GM19372 (cell line): ENCODE measurements around the gene PPIL1.

ENCODE experiments used
- ATAC-seq: cut with Tn5 transposase; IDR thresholded peaks from one replicate; pipeline ENCODE4 v1.9.1; 2021; ENCODE audit warnings: mild to moderate bottlenecking, low read depth, moderate library complexity; ENCODE audit not compliant: unreplicated experiment

The PPIL1 gene

GRCh38 chr6:36857325-36857724, 17.3 kb downstream of the PPIL1 start:
- ATAC-seq: no peak

- no peak for ATAC-seq
Observed at GRCh38 chr6:36856277-36856676, 18.3 kb downstream of the PPIL1 start.

- no peak for ATAC-seq
Observed at GRCh38 chr6:36855750-36856149, 18.9 kb downstream of the PPIL1 start.

- ATAC-seq: no peak
Observed at GRCh38 chr6:36853325-36853724, 21.3 kb downstream of the PPIL1 start.

GRCh38 chr6:36852481-36853147, 22.0 kb downstream of the PPIL1 start:
- no peak for ATAC-seq

- no peak for ATAC-seq
Observed at GRCh38 chr6:36851626-36852025, 23.0 kb downstream of the PPIL1 start.

GRCh38 chr6:36851149-36851614, 23.4 kb downstream of the PPIL1 start:
- no peak for ATAC-seq

GRCh38 chr6:36850021-36850420, 24.6 kb downstream of the PPIL1 start:
- no peak for ATAC-seq

GRCh38 chr6:36848658-36849441, 25.8 kb downstream of the PPIL1 start:
- ATAC-seq: no peak

GRCh38 chr6:36847991-36848390, 26.6 kb downstream of the PPIL1 start:
- no peak for ATAC-seq

GRCh38 chr6:36847152-36847551, 27.5 kb downstream of the PPIL1 start:
- no peak for ATAC-seq

- ATAC-seq: no peak
Observed at GRCh38 chr6:36845233-36845632, 29.4 kb downstream of the PPIL1 start.

- ATAC-seq: no peak
Observed at GRCh38 chr6:36844232-36845170, 30.1 kb downstream of the PPIL1 start.

GRCh38 chr6:36843170-36843569, 31.4 kb downstream of the PPIL1 start:
- no peak for ATAC-seq

- no peak for ATAC-seq
Observed at GRCh38 chr6:36841756-36842155, 32.8 kb downstream of the PPIL1 start.

- no peak for ATAC-seq
Observed at GRCh38 chr6:36840432-36841403, 33.9 kb downstream of the PPIL1 start.

- no peak for ATAC-seq
Observed at GRCh38 chr6:36839749-36840431, 34.7 kb downstream of the PPIL1 start.

GRCh38 chr6:36838896-36839748, 35.5 kb downstream of the PPIL1 start, which contains the start of gene CPNE5:
TSS of gene CPNE5 (minus strand) at chr6:36839444. CDS start at chr6:36839377, 67 bp downstream.
- ATAC-seq: no peak
